DMS153 (cell line): ENCODE results near the gene TGFBI.

Experiments used
- DNase-seq: peaks from one replicate; lab custom pipeline; 2025; lab: John Stamatoyannopoulos, UW

The TGFBI gene

GRCh38 chr5:136004436-136004835, 24.4 kb upstream of the TGFBI start:
- no peak for DNase-seq

GRCh38 chr5:136005476-136005875, 23.3 kb upstream of the TGFBI start:
- no peak for DNase-seq

- DNase-seq: no peak
These were observed 22.6 kb upstream of the TGFBI start for GRCh38 chr5:136006164-136006563.

GRCh38 chr5:136006761-136007251, 22.0 kb upstream of the TGFBI start:
- DNase-seq: no peak

- no peak for DNase-seq
These were observed 21.5 kb upstream of the TGFBI start for GRCh38 chr5:136007271-136007670.

- no peak for DNase-seq
These were observed 17.3 kb upstream of the TGFBI start for GRCh38 chr5:136011414-136012001.

GRCh38 chr5:136012041-136012804, 16.6 kb upstream of the TGFBI start:
- DNase-seq: no peak

- no peak for DNase-seq
These were observed 15.2 kb upstream of the TGFBI start for GRCh38 chr5:136013559-136013958.

- no peak for DNase-seq
These were observed 14.5 kb upstream of the TGFBI start for GRCh38 chr5:136014049-136015002.

- DNase-seq: no peak
These were observed 13.8 kb upstream of the TGFBI start for GRCh38 chr5:136015003-136015375.

- DNase-seq: no peak
These were observed 12.7 kb upstream of the TGFBI start for GRCh38 chr5:136015966-136016650.

GRCh38 chr5:136016945-136017530, 11.8 kb upstream of the TGFBI start:
- no peak for DNase-seq

- DNase-seq: no peak
These were observed 9.7 kb upstream of the TGFBI start for GRCh38 chr5:136018814-136019783.

GRCh38 chr5:136020001-136020382, 8.8 kb upstream of the TGFBI start:
- no peak for DNase-seq

GRCh38 chr5:136020383-136021015, 8.3 kb upstream of the TGFBI start:
- no peak for DNase-seq

- DNase-seq: no peak
These were observed 7.8 kb upstream of the TGFBI start for GRCh38 chr5:136021016-136021405.

- DNase-seq: no peak
These were observed 5.8 kb upstream of the TGFBI start for GRCh38 chr5:136022965-136023364.

GRCh38 chr5:136023958-136024541, 4.7 kb upstream of the TGFBI start:
- DNase-seq: no peak

GRCh38 chr5:136025900-136026299, 2.9 kb upstream of the TGFBI start:
- no peak for DNase-seq

GRCh38 chr5:136026636-136027035, 2.2 kb upstream of the TGFBI start:
- no peak for DNase-seq
